Gastrocnemius medialis (tissue), 4 donors: Measurements from ENCODE around the gene ORC3. TPM values are rescaled to one million over a fixed set of nuclear protein-coding genes. Genes with fewer than 3 reads are reported as not detected.

Experiments used
- ATAC-seq, 2 donors: fragments of 150-250 bp; one replicate each; pipeline ENCODE4 v1.9.1; 2016
- DNase-seq, 2 donors: peaks; one replicate each; pipeline ENCODE4 v3.0.0-alpha.2; 2019
- H3K27ac ChIP-seq, 4 donors: fragments of 200-600 bp; sonication (generic); 1 replicate in 1 of 4; 2 replicates in 3 of 4; pipeline ENCODE4 v1.5.1; 2016 to 2018; ENCODE audit warnings: mild to moderate bottlenecking in 2 of 4, moderate library complexity in 1 of 4
- H3K27me3 ChIP-seq, 3 donors: fragments of 200-600 bp; sonication (generic) in 2 of 3; 1 replicate in 1 of 3; 2 replicates in 2 of 3; pipeline versions ENCODE4 v1.5.1 to v1.6.0; 2016 to 2019; ENCODE audit warnings: mild to moderate bottlenecking in 1 of 3, moderate library complexity in 1 of 3
- H3K36me3 ChIP-seq, 2 donors: fragments of 200-600 bp; sonication (generic) in 1 of 2; one replicate each; pipeline ENCODE4 v1.5.1; 2017 to 2018
- H3K4me1 ChIP-seq, 2 donors: fragments of 200-600 bp; sonication (generic) in 1 of 2; one replicate each; pipeline ENCODE4 v1.5.1; 2016 to 2017; ENCODE audit warnings: mild to moderate bottlenecking in 2 of 2
- H3K4me3 ChIP-seq, 4 donors: fragments of 200-600 bp; sonication (generic) in 3 of 4; 1 replicate in 1 of 4; 2 replicates in 3 of 4; pipeline ENCODE4 v1.5.1; 2016 to 2019; ENCODE audit warnings: mild to moderate bottlenecking in 2 of 4
- H3K9me3 ChIP-seq, 3 donors: fragments of 200-600 bp; sonication (generic) in 2 of 3; 1 replicate in 1 of 3; 2 replicates in 2 of 3; pipeline ENCODE4 v1.5.1; 2016 to 2019
- CTCF ChIP-seq, 5 experiments: fragments of 450-650 bp in 3 of 5; fragments of 200-600 bp in 2 of 5; sonication (generic) in 2 of 5; IDR thresholded peaks in 4 of 5; conservative IDR thresholded peaks in 1 of 5; 1 replicate in 4 of 5; 2 replicates in 1 of 5; pipeline ENCODE4 v1.5.1; 2016 to 2019; ENCODE audit warnings: antibody characterized with exemption in 5 of 5, mild to moderate bottlenecking in 3 of 5, moderate library complexity in 3 of 5
- POLR2A ChIP-seq, 2 donors: fragments of 450-650 bp; IDR thresholded peaks; one replicate each; pipeline ENCODE4 v1.6.1; 2017; ENCODE audit warnings: antibody characterized with exemption in 2 of 2, mild to moderate bottlenecking in 2 of 2, moderate library complexity in 2 of 2
- in situ Hi-C, 4 donors: fragments of 200-750 bp; cut with MboI; loops; one replicate each; pipeline versions ENCODE4 v1.15.0 to v1.8.0; 2017; ENCODE audit warnings: low sequenced_read_pairs in 4 of 4
- intact Hi-C: fragments of 100-400 bp; cut with DNase I; formaldehyde crosslinking; loops from one replicate; pipeline ENCODE4 v1.15.1; 2023; ENCODE audit warnings: low total_unique reads
- total RNA-seq, 4 donors: library from RNA; depleted of rRNA; stranded (reverse); fragments of >200 nt; gene quantifications; one replicate each; pipeline versions ENCODE4 v1.1.0 to v1.2.3, GENCODE V29; 2016

Gene ORC3
- total RNA-seq, 4 donors from 2014 or later: 18.6 to 28.5 (median 22.6) TPM

DNA sequence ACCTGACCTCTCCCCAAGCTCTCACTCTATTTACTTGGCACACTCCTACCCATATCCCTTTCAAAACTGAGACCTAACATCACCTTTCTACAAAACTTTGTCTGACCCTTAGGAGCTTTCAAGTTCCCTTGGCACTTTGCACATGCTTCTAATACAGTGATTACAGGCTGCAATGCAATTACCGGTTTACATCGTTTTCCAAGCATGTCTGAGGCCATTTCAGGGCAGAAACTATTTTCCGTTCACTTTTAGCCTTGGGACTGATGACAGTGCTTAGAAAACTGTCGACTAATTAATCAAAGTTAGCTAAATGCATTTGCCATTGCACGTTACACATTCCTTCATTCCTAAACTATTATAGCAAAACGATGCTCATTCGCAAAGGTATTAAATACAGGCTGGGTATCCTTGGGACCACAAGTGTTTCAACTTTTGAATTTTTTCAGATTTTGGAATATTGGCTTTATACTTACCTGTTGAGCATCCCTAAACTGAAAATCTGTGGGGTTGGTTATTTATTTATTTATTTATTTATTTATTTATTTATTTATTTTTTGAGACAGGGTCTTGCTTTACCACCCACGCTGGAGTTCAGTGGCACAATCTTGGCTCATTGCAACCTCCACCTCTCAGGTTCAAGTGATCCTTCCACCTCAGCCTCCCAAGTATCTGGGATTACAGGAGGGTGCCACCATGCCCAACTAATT lies 3.4 kb upstream of the ORC3 start:
- ATAC-seq: no peak

GRCh38 chr6:87588756-87589407 lies 1.1 kb upstream of the ORC3 start:
- intact Hi-C loops: loop anchor here (10.0 kb wide), 1 partner anchor 184 kb away; the partner anchor contains the start of gene CFAP206

More for the DNA sequence above, 3.4 kb upstream of the ORC3 start:
- no peak overlapping the region for H3K4me3 ChIP-seq
- no peak for DNase-seq
- TF ChIP-seq POLR2A (IDR thresholded peaks at IDR 0.05) (no peak), CTCF (IDR thresholded peaks at IDR 0.05 in 4 of 5, conservative IDR thresholded peaks at IDR 0.05 in 1 of 5) (no peak)
- H3K36me3 ChIP-seq: peaks cover 0 to 16% of the 10 kb centered on the region in 2 donors
- H3K27me3 ChIP-seq: no peaks in the 10 kb centered on the region
- in situ Hi-C loops: loop anchor here in 1 of 4 donors (25.0 kb wide), 1 partner anchor 201 kb away; no protein-coding TSS in a partner anchor
- peaks cover 29% of the 10 kb centered on the region in 2 donors for H3K4me1 ChIP-seq
- intact Hi-C loops: loop anchor here (10.0 kb wide), 1 partner anchor 182 kb away; the partner anchor contains the start of gene CFAP206
- H3K9me3 ChIP-seq: no peaks in the 10 kb centered on the region
- H3K27ac ChIP-seq: no peak overlapping the region

GRCh38 chr6:87590417-87590880 lies 514 bp downstream of the ORC3 start:
- peak overlapping the region; percentile 73 to 94 (median 84) for H3K4me3 ChIP-seq
- ATAC-seq: no peak
- DNase-seq: no peak

More at GRCh38 chr6:87588756-87589407, 1.1 kb upstream of the ORC3 start:
- H3K36me3 ChIP-seq: no peaks in the 10 kb centered on the region
- no peak for ATAC-seq
- in situ Hi-C loops: loop anchor here in 1 of 4 donors (25.0 kb wide), 1 partner anchor 198 kb away; no protein-coding TSS in a partner anchor
- no peak for TF ChIP-seq POLR2A (IDR thresholded peaks at IDR 0.05)
- TF ChIP-seq CTCF (IDR thresholded peaks at IDR 0.05 in 4 of 5, conservative IDR thresholded peaks at IDR 0.05 in 1 of 5): no peak
- DNase-seq: no peak
- no peaks in the 10 kb centered on the region for H3K9me3 ChIP-seq
- peak overlapping the region; percentile 73 to 94 (median 84) for H3K4me3 ChIP-seq
- no peaks in the 10 kb centered on the region for H3K27me3 ChIP-seq
- H3K4me1 ChIP-seq: peaks cover 31 to 32% of the 10 kb centered on the region in 2 donors
- H3K27ac ChIP-seq: peak overlapping the region; percentile 85 to 91 (median 88)

DNA sequence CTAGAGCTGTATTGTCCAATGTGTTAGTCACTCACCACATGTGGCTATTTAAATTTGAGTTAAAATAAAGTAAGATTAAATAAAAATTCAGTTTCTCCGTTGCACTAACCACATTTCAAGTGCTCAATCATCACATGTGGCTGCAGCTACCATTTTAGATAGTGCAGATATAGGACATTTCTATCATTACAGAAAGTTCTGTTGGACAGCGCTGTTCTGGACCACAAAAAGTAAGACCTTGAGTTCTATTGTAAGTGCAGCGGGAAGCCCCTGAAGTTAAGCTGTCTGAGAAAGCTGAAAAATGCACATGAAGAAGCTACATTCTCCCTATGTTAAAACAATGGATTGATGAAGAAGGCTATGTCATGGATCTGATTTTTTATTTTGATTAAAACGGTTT lies 1.1 kb downstream of the ORC3 start:
- H3K4me3 ChIP-seq: peak overlapping the region; percentile 73 to 94 (median 84)
- peaks cover 31 to 32% of the 10 kb centered on the region in 2 donors for H3K4me1 ChIP-seq
- DNase-seq: no peak
- H3K27ac ChIP-seq: peak overlapping the region in 1 of 4 donors; percentile 87
- H3K27me3 ChIP-seq: no peaks in the 10 kb centered on the region
- in situ Hi-C loops: loop anchor here in 1 of 4 donors (25.0 kb wide), 1 partner anchor 196 kb away; no protein-coding TSS in a partner anchor
- intact Hi-C loops: loop anchor here (1.0 to 10.0 kb wide), 3 partner anchors 111 to 204 kb away; partner anchors contain the start of gene AKIRIN2
- H3K36me3 ChIP-seq: peaks cover 0 to 17% of the 10 kb centered on the region in 2 donors
- TF ChIP-seq POLR2A (IDR thresholded peaks at IDR 0.05): no peak
- no peak for TF ChIP-seq CTCF (IDR thresholded peaks at IDR 0.05 in 4 of 5, conservative IDR thresholded peaks at IDR 0.05 in 1 of 5)
- H3K9me3 ChIP-seq: no peaks in the 10 kb centered on the region
- ATAC-seq: no peak

More at GRCh38 chr6:87590417-87590880, 514 bp downstream of the ORC3 start:
- Histone ChIP-seq H3K9me3 (no peaks in the 10 kb centered on the region), H3K27ac (peak overlapping the region; percentile 85 to 91 (median 88)), H3K36me3 (peaks cover 0 to 11% of the 10 kb centered on the region in 2 donors), H3K27me3 (no peaks in the 10 kb centered on the region), H3K4me1 (peaks cover 31 to 32% of the 10 kb centered on the region in 2 donors)
- no peak for TF ChIP-seq POLR2A (IDR thresholded peaks at IDR 0.05)
- in situ Hi-C loops: loop anchor here in 1 of 4 donors (25.0 kb wide), 1 partner anchor 197 kb away; no protein-coding TSS in a partner anchor
- intact Hi-C loops: loop anchor here (1.0 to 10.0 kb wide), 3 partner anchors 112 to 204 kb away; partner anchors contain the start of gene AKIRIN2
